Right ventricle myocardium superior (tissue), 1 donor: ENCODE measurements around the gene TRAP1. TPM values are rescaled to one million over a fixed set of nuclear protein-coding genes. Genes with fewer than 3 reads are reported as not detected.
"Not testable (repeated sequence)": the region's sequence is repeated elsewhere in the genome, so short reads cannot be mapped to it uniquely, and the experiment has no call there.

Experiments
- ATAC-seq: fragments of 200-7000 bp; cut with Tn5 transposase; one replicate; pipeline ENCODE4 v1.9.1; 2020; ENCODE audit warnings: mild to moderate bottlenecking; ENCODE audit not compliant: poor library complexity
- DNase-seq: peaks from one replicate; pipeline ENCODE4 v3.0.0-alpha.2; 2020
- intact Hi-C: fragments of 100-400 bp; cut with DNase I; formaldehyde crosslinking; loops from one replicate; pipeline ENCODE4 v1.11.2; 2022
- total RNA-seq: library from RNA; stranded (reverse); fragmentation: NEBNext Ultra II Directional; extraction: Animal tissue kit (Norgen Biotek cat#: 25700); gene quantifications from one replicate; pipeline ENCODE4 v1.2.1, GENCODE V29; 2021
- donor health status: DM: no; HTN: yes; CAD: no; lungs with severe emphysema.

TRAP1 gene
- total RNA-seq, 1 donor from 2014 or later, result 146 TPM

GRCh38 chr16:3641801-3642396 lies 75.4 kb downstream of the TRAP1 start:
- DNase-seq (no peak), ATAC-seq (no peak)
- intact Hi-C loops, result no loop called here

GRCh38 chr16:3640632-3641501 lies 76.5 kb downstream of the TRAP1 start:
- ATAC-seq (no peak), DNase-seq (peak; percentile 32)
- intact Hi-C loops, result no loop called here

DNA sequence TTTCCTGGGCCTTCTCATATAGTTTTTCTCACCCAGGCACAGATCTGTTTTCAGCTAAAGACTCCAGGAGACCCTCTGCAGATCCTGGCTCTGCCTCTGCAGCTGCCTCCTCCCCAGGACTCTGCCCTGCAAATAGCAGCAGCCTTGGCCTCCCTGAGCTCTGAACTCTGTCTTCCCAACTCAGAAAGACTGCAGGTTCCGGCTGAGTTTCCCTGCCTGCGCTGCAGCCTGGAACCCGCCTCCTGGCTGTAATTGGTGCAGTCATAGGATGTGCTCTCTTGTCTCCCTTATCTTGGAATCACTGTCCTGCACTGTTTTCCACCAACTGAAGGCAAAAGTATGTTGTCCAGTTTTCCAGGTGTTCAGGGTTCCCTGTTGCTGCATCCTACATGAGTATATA lies 77.1 kb downstream of the TRAP1 start:
- ATAC-seq (no peak), DNase-seq (no peak)
- intact Hi-C loops, result no loop called here

DNA sequence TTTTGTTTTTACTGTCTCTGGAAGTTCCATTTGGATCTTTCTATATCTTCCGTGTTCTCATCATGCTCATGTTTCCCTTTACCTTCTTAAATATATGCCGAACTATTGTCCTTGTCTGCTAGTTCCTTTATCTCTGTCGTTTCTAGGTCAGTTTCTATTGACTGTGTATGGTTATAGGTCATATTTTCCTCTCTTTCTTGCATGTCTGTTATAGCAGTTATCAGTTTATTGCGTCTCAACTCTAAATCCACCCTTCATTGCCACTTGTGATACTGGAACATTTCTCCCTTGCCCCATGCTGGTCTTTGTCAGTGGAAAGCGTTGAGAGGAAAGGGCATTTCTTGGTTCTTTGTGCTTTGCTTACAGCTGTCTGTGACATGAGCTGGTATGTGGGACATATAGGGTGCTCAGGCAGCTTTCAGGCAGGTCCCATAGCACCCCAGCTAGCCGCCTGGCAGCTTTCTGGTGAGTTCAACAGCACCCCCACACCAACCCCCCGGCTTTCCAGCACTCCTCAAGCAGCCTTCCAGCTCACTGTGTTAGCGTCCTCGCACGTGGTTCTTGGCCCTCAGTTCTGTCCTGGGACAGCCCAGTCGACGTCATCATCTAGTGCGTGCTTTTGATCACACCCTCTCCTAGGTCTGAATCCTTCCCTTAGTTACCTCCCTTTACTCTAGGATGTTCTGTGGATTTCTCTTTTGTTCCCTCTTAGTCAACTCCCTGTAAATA lies 78.2 kb downstream of the TRAP1 start:
- DNase-seq, result no peak
- no peak for ATAC-seq
- intact Hi-C loops, result no loop called here

- intact Hi-C loops, result no loop called here
- DNase-seq (no peak), ATAC-seq (no peak)
These were observed 79.9 kb downstream of the TRAP1 start for GRCh38 chr16:3637371-3637923.

DNA sequence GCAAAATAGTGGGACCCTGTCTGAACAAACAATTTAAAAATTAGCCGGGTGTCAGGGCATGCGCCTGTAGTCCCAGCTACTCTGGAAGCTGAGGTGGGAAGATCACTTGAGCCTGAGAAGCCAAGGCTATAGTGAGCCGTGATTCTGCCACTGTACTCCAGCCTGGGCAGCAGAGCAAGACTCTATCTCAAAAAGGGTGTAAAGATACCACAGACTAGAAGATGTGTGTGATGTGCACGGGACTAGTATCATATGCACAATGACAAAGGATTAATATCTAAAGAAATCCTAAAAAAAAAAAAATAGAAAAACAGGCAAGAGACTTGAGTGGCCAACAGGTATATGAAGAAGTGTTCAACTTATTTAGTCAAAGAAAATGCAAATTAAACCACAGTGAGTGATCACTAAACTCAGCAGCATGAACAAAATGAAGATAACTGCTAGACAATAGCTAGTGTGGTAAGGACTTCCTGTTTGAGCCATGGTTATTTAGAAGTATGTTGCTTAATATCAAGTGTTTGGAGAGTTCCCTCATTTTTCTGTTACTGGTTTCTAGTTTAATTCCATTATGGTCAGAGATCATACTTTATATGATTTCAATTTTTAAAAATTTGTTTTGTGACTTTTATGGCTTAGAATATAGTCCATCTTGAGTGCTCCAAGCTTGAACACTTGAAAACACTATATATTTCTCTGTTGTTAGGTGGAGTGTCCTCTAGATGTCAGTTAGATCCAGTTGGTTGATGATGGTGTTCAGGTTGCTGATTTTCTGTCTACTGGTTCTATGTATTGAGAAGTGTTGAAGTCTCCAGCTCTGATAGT lies 91.2 kb downstream of the TRAP1 start:
- ATAC-seq (no peak), DNase-seq (no peak)
- intact Hi-C loops, result no loop called here

DNA sequence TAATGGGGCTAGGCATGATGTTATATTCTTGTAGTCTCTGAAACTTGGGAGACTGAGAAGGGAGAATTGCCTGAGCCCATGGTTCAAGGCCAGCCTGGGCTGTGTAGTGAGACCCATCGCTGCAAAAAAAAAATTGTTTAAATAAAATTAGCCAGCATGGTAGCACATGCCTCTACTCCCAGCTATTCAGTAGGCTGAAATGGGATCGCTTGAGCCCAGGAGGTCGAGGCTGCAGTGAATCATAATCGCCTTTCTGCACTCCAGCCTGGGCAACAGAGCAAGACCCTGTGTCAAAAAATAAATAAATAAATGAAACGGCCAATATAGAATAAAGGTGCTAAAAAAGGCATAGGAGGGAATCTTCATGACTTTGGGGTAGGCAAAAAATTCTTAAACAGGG lies 92.0 kb downstream of the TRAP1 start:
- intact Hi-C loops, result no loop called here
- ATAC-seq, result no peak
- no peak for DNase-seq

GRCh38 chr16:3623642-3624041 lies 93.7 kb downstream of the TRAP1 start:
- intact Hi-C loops, result no loop called here
- ATAC-seq (no peak), DNase-seq (no peak)

- intact Hi-C loops, result no loop called here
- DNase-seq, result no peak
- no peak for ATAC-seq
These were observed 98.6 kb downstream of the TRAP1 start for GRCh38 chr16:3618769-3619141.

DNA sequence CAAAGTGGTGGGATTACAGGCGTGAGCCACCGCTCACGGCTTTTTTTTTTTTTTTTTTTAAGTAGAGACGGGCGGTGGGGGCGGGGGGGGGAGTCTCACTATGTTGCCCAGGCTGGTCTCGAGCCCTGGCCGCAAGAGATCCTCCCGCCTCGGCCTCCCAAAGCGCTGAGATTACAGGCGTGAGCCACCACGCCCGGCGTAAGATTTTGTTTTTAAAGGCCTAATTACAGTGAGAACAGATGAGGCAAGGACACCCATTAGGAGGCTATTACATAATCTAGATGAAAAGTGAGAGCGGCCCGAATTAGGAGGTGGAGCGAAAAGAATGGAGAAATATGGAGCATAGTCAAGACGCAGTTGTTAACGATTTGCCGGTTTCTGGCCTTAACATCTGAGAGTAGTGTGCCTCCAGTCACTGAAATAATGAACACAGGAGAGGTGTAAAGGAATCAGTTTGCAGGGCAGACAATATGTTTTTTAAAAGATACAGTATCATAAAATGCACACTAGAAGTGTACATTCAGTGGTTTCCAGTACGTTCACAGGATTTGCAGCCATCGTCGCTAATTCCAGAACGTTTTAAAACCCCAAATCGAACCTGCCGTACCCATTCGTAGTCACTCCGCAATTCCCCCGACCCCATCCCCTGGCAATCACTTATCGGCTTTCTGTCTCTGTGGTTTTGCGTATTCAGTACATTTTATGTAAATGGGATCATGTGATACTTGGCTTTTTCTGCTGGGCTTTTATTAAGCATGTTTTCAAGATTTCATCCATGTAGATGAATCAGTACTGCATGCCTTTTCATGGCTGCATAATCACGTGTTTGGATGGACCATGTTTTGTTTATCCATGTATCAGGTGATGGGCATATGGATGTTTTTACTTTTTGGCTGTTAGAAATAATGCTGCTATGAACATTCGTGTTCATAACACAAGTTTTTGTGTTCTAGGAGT lies 104.5 kb downstream of the TRAP1 start:
- no peak for ATAC-seq
- DNase-seq, result no peak
- intact Hi-C loops, result no loop called here

GRCh38 chr16:3611146-3611975 lies 106.0 kb downstream of the TRAP1 start, which contains the start of gene SLX4:
SLX4 (minus strand) TSS chr16:3611606; CDS start chr16:3608964, 2,642 bp downstream.
- DNase-seq (peak; percentile 95), ATAC-seq (peak; percentile 98)
- intact Hi-C loops, result no loop called here

- ATAC-seq (no peak), DNase-seq (no peak)
- intact Hi-C loops, result no loop called here
These were observed 106.6 kb downstream of the TRAP1 start for GRCh38 chr16:3610698-3611145.

GRCh38 chr16:3609895-3610697 lies 107.2 kb downstream of the TRAP1 start:
- intact Hi-C loops, result no loop called here
- ATAC-seq (no peak), DNase-seq (no peak)

DNA sequence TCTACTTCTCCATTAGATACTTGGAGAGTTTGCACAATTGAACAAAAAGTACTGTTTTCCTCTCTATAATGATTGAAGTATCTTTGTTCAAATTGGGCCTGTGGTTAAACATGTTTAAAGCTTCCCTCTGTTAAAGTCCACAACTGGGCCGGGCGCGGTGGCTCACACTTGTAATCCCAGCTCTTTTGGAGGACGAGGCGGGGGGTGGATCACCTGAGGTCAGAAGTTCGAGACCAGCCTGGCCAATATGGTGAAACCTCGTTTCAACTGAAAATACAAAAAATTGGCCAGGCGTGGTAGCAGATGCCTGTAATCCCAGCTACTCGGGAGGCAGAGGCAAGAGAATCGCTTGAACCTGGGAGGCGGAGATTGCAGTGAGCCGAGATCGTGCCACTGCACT lies 108.3 kb downstream of the TRAP1 start:
- intact Hi-C loops, ATAC-seq: not testable (repeated sequence)

GRCh38 chr16:3608069-3608468 lies 109.3 kb downstream of the TRAP1 start:
- intact Hi-C loops, result no loop called here
- DNase-seq, result no peak
- ATAC-seq, result no peak

More for the DNA sequence above, 108.3 kb downstream of the TRAP1 start:
- DNase-seq, result not testable (repeated sequence)
